K562 (cell line): Measurements from ENCODE around the gene IL12RB1. TPM values are rescaled to one million over a fixed set of nuclear protein-coding genes. Genes with fewer than 3 reads are reported as not detected.
A peak's percentile ranks its signal among the peaks of the same experiment; 100 is the strongest.

Source experiments
- ARID1B ChIP-seq: fragments of 450-650 bp; IDR thresholded peaks from 2 replicates; pipeline ENCODE4 v1.6.1; 2016; ENCODE audit warnings: antibody characterized with exemption, mild to moderate bottlenecking, inconsistent platforms
- CEBPB ChIP-seq: fragments of 450-650 bp; IDR thresholded peaks from 2 replicates; pipeline ENCODE4 v1.6.1; 2016; ENCODE audit warnings: missing genetic modification characterization, missing compliant biosample characterization
- CHD2 ChIP-seq: IDR thresholded peaks from 2 replicates; pipeline ENCODE4 v1.6.1; 2011; ENCODE audit warnings: low read depth, low read length
- EGR1 ChIP-seq: fragments of 450-650 bp; conservative IDR thresholded peaks from 2 replicates; pipeline ENCODE4 v1.6.1; 2017; ENCODE audit warnings: mild to moderate bottlenecking
- EP300 ChIP-seq: IDR thresholded peaks from 2 replicates; pipeline ENCODE4 v1.6.1; 2012; ENCODE audit warnings: low read length, improper control_type of control experiment
- FOXP4 ChIP-seq: sonication (generic); formaldehyde crosslinking; IDR thresholded peaks from 2 replicates; pipeline ENCODE4 v1.8.0; 2022; ENCODE audit warnings: mild to moderate bottlenecking, missing genetic modification reagents, borderline replicate concordance
- GTF2F1 ChIP-seq: IDR thresholded peaks from 2 replicates; pipeline ENCODE4 v1.6.1; 2011; ENCODE audit warnings: low read depth, low read length, improper control_type of control experiment
- IRF2 ChIP-seq: sonication (generic); formaldehyde crosslinking; IDR thresholded peaks from 2 replicates; pipeline ENCODE4 v1.8.1; 2022; ENCODE audit warnings: mild to moderate bottlenecking, missing genetic modification reagents
- KDM2B ChIP-seq: fragments of 250-450 bp; sonication (Bioruptor Pico); IDR thresholded peaks from 2 replicates; pipeline ENCODE4 v1.8.0; 2021; ENCODE audit warnings: mild to moderate bottlenecking, moderate library complexity
- KDM4B ChIP-seq, 2 experiments: fragments of 450-650 bp in 1 of 2; sonication (generic) in 1 of 2; IDR thresholded peaks; 2 replicates each; pipeline ENCODE4 v1.6.1; 2016 to 2017; ENCODE audit warnings: borderline replicate concordance in 2 of 2, antibody characterized with exemption in 1 of 2, low read depth in 1 of 2, mild to moderate bottlenecking in 1 of 2
- KLF16 ChIP-seq: IDR thresholded peaks from 2 replicates; pipeline ENCODE4 v1.6.1; 2016; ENCODE audit warnings: antibody characterized with exemption
- NFE2L1 ChIP-seq: fragments of 450-650 bp; IDR thresholded peaks from 2 replicates; pipeline ENCODE4 v1.6.1; 2016; ENCODE audit warnings: missing genetic modification characterization, low read depth, mild to moderate bottlenecking, missing compliant biosample characterization, moderate library complexity, borderline replicate concordance
- NR2C2 ChIP-seq, 2 experiments: fragments of 200-800 bp in 1 of 2; sonication (Bioruptor generic) in 1 of 2; sonication (generic) in 1 of 2; formaldehyde crosslinking in 1 of 2; IDR thresholded peaks; 2 replicates each; pipeline versions ENCODE4 v1.6.1 to v1.8.0; 2016 to 2022; ENCODE audit warnings: mild to moderate bottlenecking in 1 of 2, missing compliant biosample characterization in 1 of 2, missing genetic modification characterization in 1 of 2, missing genetic modification reagents in 1 of 2
- RAD21 ChIP-seq, 2 experiments: fragments of 250-450 bp in 1 of 2; fragments of 450-650 bp in 1 of 2; sonication (Bioruptor Pico) in 1 of 2; formaldehyde crosslinking in 1 of 2; IDR thresholded peaks in 1 of 2; conservative IDR thresholded peaks in 1 of 2; 2 replicates each; pipeline versions ENCODE4 v1.4.0 to v1.8.0; 2020 to 2022; ENCODE audit warnings: mild to moderate bottlenecking in 2 of 2, moderate library complexity in 1 of 2
- SIN3B ChIP-seq: fragments of 450-650 bp; IDR thresholded peaks from 2 replicates; pipeline ENCODE4 v1.6.1; 2017; ENCODE audit warnings: low read depth, mild to moderate bottlenecking, moderate library complexity
- SNRNP70 ChIP-seq: fragments of 200-400 bp; formaldehyde crosslinking; optimal IDR thresholded peaks from 2 replicates; pipeline ENCODE3; 2017; ENCODE audit warnings: low read depth, low read length
- TARDBP ChIP-seq: fragments of 450-650 bp; IDR thresholded peaks from 2 replicates; pipeline ENCODE4 v1.6.1; 2016
- TCF7L2 ChIP-seq: fragments of 150-350 bp; IDR thresholded peaks from 2 replicates; pipeline ENCODE4 v1.6.1; 2016; ENCODE audit warnings: low read depth, mild to moderate bottlenecking, low read length, moderate library complexity
- ZEB2 ChIP-seq: fragments of 450-650 bp; IDR thresholded peaks from 2 replicates; pipeline ENCODE4 v1.6.1; 2016
- ZMIZ1 ChIP-seq, 2 experiments: fragments of 150-350 bp in 1 of 2; IDR thresholded peaks; 2 replicates each; pipeline ENCODE4 v1.6.1; 2012 to 2016; ENCODE audit warnings: low read depth in 2 of 2, low read length in 2 of 2, mild to moderate bottlenecking in 1 of 2, moderate library complexity in 1 of 2
- ZNF184 ChIP-seq: sonication (generic); formaldehyde crosslinking; IDR thresholded peaks from 2 replicates; pipeline ENCODE4 v1.5.0; 2020; ENCODE audit warnings: missing genetic modification reagents
- ZNF217 ChIP-seq: sonication (generic); formaldehyde crosslinking; IDR thresholded peaks from 2 replicates; pipeline ENCODE4 v1.8.0; 2022; ENCODE audit warnings: mild to moderate bottlenecking, missing genetic modification reagents
- ZNF253 ChIP-seq: fragments of 250-450 bp; sonication (Bioruptor Pico); conservative IDR thresholded peaks from 2 replicates; pipeline ENCODE4 v1.6.1; 2021; ENCODE audit warnings: mild to moderate bottlenecking
- ZNF282 ChIP-seq: sonication (generic); formaldehyde crosslinking; IDR thresholded peaks from 2 replicates; pipeline ENCODE4 v1.8.1; 2023; ENCODE audit warnings: missing genetic modification reagents
- ZNF583 ChIP-seq: fragments of 250-450 bp; sonication (Bioruptor Pico); IDR thresholded peaks from 2 replicates; pipeline ENCODE4 v1.4.0; 2020
- ZNF586 ChIP-seq: fragments of 450-650 bp; formaldehyde crosslinking; conservative IDR thresholded peaks from 2 replicates; pipeline ENCODE4 v1.4.0; 2020; ENCODE audit warnings: mild to moderate bottlenecking, moderate library complexity
- polyA plus RNA-seq, 8 experiments: library from polyadenylated mRNA; depleted of rRNA in 4 of 8; stranded (reverse) in 5 of 8; unstranded in 3 of 8; fragments of >200 nt; fragmentation: Nextera tagmentation in 2 of 8; fragmentation: Illumina TruSeq in 1 of 8; extraction: Ambion mirVana in 2 of 8; extraction: Trizol in 1 of 8; gene quantifications; 2 replicates each; pipeline versions ENCODE4 v1.2.1 to v1.2.3, GENCODE V29; 2011 to 2014; ENCODE audit warnings: inconsistent platforms in 1 of 8, missing spikeins in 1 of 8
- total RNA-seq, 7 experiments: library from RNA; depleted of rRNA in 6 of 7; stranded (reverse); fragments of >200 nt in 6 of 7; fragmentation: Illumina TruSeq in 2 of 7; extraction: Trizol in 2 of 7; gene quantifications; 2 replicates each; pipeline versions ENCODE4 v1.2.1 to v1.2.3, GENCODE V29; 2011 to 2021; ENCODE audit warnings: low replicate concordance in 1 of 7

Gene IL12RB1
- total and polyA plus RNA-seq, 9 of the 15 experiments (the other 6 are each of a cell fraction or from before 2014, with no cell fraction given): 0.04 to 0.07 (median 0.06) TPM; not detected in 5

- no peak for TF ChIP-seq FOXP4
- no peak for TF ChIP-seq ZNF586 (CRISPR knock-in tag)
- TF ChIP-seq ZNF282 (CRISPR knock-in tag): no peak
- TF ChIP-seq NR2C2 (CRISPR knock-in tag; IDR thresholded peaks at IDR 0.05): no peak
- 0 out of 2 replicates have a peak, but pooled peaks have one; percentile 33 for TF ChIP-seq NR2C2 (tag; IDR thresholded peaks at IDR 0.05)
- TF ChIP-seq ZEB2: 0 out of 2 replicates have a peak, but pooled peaks have one; percentile 16
- TF ChIP-seq EGR1: peak; percentile 55
- no peak for TF ChIP-seq ZNF184 (CRISPR knock-in tag)
- TF ChIP-seq TCF7L2: no peak
- TF ChIP-seq ZMIZ1 (IDR thresholded peaks at IDR 0.05; ENCODE audit: low read depth in 2 of 2, low read length in 2 of 2): no peak
- no peak for TF ChIP-seq GTF2F1
- no peak for TF ChIP-seq IRF2
- no peak for TF ChIP-seq EP300
- no peak for TF ChIP-seq KDM2B (CRISPR knock-in tag)
- TF ChIP-seq TARDBP: no peak
- TF ChIP-seq KDM4B (IDR thresholded peaks at IDR 0.05; ENCODE audit: borderline replicate concordance in 2 of 2, low read depth in 1 of 2): no peak
- no peak for TF ChIP-seq NFE2L1 (tag)
- no peak for TF ChIP-seq SNRNP70
- no peak for TF ChIP-seq ZNF253 (CRISPR knock-in tag)
- TF ChIP-seq RAD21 (CRISPR knock-in tag; conservative IDR thresholded peaks at IDR 0.05 in 1 of 2, IDR thresholded peaks at IDR 0.05 in 1 of 2): no peak
- peak; percentile 71 for TF ChIP-seq ARID1B
- 0 out of 2 replicates have a peak, but pooled peaks have one; percentile 13 for TF ChIP-seq CEBPB (tag)
- TF ChIP-seq ZNF583: no peak
- no peak for TF ChIP-seq KLF16
- TF ChIP-seq CHD2: no peak
- no peak for TF ChIP-seq SIN3B
- no peak for TF ChIP-seq ZNF217
Measured at GRCh38 chr19:18046059-18046718, 40.5 kb downstream of the IL12RB1 start (continued).
